SK-N-DZ (cell line): ENCODE results near the gene NLGN1. TPM values are rescaled to one million over a fixed set of nuclear protein-coding genes. Genes with fewer than 3 reads are reported as not detected.
"Not testable (repeated sequence)": the region's sequence is repeated elsewhere in the genome, so short reads cannot be mapped to it uniquely, and the experiment has no call there.

Experiments used
- DNase-seq: peaks from one replicate; pipeline ENCODE4 v3.0.0-alpha.2; 2015; ENCODE audit warnings: low spot score
- polyA plus RNA-seq, 2 experiments: library from polyadenylated mRNA; depleted of rRNA; stranded (reverse); fragments of >200 nt; gene quantifications; 2 replicates each; pipeline ENCODE4 v1.2.3, GENCODE V29; 2014

The NLGN1 gene
- 4.5 and 7.4 TPM in 2 replicates for polyA plus RNA-seq (2014; cell fraction: cytosol; rRNA removed)
- 2.4 TPM in 2 replicates for polyA plus RNA-seq (2014; cell fraction: nucleus; rRNA removed)

- peak; percentile 80 for DNase-seq
Measured at GRCh38 chr3:173397161-173398110, at the start of gene NLGN1. Gene NLGN1, plus strand, starts transcription at chr3:173397744.

- DNase-seq, result no peak
Measured at GRCh38 chr3:173351886-173352285, 45.7 kb upstream of the NLGN1 start.

GRCh38 chr3:173353137-173353536, 44.4 kb upstream of the NLGN1 start:
- DNase-seq, result not testable (repeated sequence)

DNA sequence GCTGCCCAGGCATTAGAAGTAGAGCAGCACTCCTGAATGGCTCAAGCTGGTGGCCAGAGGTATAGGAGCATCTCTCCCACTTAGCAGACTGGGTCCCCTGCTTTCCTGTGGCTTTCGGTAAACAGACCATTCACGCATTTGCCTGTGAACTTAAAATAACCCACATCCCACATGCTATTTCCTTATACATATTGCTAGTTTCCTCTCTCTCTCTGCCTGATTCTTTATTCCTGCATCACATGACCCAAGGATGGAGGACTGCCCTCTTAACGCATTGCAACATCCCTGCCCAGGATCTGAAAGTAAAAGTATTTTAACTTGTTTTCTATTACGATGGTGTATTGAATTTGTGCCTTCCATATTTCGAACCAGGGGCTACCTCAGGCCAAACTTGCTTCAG, 43.4 kb upstream of the NLGN1 start:
- DNase-seq, result no peak

GRCh38 chr3:173371848-173372487, 25.6 kb upstream of the NLGN1 start:
- DNase-seq, result peak; percentile 46

- DNase-seq, result no peak
Measured at GRCh38 chr3:173380681-173381080, 16.9 kb upstream of the NLGN1 start.

- not testable (repeated sequence) for DNase-seq
Measured at GRCh38 chr3:173381936-173382335, 15.6 kb upstream of the NLGN1 start.

DNA sequence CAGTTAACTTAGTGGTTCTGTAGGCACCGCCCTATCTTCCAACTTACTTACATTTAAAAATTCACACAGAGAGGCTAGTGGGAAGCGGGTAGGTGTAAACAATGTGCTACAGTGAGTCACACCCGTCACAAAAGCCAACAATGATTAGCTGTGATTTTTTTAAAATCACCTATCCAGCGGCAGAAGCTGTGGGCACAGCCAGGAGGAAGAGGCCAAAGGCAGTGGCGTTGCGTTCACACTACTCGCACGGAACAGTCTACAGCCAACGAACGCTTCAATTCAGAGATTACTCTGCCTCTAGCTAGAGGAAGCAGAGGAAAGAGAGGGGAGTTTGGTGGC, 2.5 kb upstream of the NLGN1 start:
- no peak for DNase-seq

- peak; percentile 94 for DNase-seq
Measured at GRCh38 chr3:173395412-173396181, 1.9 kb upstream of the NLGN1 start.

DNA sequence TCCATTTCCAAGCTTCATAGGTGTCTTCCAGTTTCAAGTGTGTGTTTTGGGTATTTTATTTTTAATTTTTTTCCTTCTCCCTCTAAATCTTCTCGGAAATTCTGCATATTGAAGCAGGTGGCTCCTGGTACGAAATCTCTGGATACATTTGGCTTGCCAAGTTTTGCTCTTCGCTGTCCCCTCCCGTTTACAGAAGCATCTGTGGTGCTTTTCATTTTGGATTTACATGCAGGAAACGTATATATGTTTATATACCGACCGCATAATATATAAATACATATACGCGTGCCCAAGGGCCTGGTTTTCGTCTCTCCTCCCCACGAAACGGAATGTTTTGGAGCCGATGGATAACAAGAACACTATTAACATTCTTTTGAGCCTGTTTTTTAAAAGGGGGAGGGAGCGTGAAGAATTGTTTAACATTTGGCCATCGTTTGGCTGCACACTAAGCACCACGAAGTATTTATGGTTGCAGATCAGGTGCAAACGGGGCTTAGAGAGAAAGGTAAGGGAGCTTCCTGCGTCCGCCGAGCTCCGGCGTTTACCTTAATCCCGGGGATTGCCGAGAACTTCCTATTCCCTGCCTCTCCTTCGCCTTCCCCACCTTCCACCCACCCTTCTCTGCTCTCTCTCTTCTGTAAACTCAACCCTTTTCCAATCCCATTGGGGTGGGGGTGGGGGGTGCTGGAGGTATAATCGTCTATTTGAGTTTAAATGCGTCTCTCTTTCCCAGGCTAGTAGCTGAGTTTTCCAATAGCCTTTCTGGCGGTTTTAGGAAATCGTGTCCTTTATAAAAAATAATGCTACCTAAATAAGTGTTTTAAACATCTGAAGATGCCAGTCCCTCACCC, 1.1 kb upstream of the NLGN1 start:
- DNase-seq, result peak; percentile 37

- no peak for DNase-seq
Measured at GRCh38 chr3:173398111-173398479, 551 bp downstream of the NLGN1 start.

DNA sequence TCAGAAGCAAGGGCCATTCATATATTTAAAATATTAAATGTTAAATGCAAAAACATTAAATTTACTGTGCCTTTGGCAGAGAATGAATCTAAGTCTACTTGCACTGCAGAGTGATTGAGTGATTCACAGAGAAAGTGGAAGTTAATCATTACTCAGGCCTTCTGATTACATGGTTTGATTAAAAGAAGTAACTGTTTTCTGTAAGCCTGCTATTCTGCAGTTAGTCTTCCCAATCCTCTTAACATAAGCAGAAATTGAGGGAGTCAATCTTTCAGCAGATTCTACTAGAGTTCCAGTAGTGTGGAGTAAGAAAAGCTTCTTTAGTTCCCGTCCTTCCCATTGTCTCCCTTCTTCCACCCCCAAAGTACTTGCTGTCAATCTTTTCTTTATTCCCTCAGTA, 1.5 kb downstream of the NLGN1 start:
- no peak for DNase-seq

GRCh38 chr3:173401369-173401768, 3.8 kb downstream of the NLGN1 start:
- DNase-seq, result no peak

DNA sequence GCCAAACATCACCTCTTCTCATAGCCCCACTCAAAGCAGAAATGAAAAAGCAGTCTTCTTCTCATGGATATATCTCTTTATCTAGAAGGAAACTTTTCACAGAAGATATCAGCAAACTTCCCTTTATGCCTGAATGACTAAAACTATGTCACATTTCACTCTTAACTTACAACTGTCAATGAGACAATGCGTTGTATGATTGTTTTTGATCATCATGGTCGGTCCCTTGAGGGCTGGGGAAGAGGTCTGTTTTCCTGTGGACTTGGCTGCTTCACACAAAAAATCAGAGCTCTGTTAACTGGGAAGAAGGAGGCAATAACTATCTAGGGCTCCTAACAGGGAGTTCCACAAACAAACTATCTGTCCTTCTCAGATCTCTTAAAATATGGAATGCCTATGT, 5.1 kb downstream of the NLGN1 start:
- no peak for DNase-seq

DNA sequence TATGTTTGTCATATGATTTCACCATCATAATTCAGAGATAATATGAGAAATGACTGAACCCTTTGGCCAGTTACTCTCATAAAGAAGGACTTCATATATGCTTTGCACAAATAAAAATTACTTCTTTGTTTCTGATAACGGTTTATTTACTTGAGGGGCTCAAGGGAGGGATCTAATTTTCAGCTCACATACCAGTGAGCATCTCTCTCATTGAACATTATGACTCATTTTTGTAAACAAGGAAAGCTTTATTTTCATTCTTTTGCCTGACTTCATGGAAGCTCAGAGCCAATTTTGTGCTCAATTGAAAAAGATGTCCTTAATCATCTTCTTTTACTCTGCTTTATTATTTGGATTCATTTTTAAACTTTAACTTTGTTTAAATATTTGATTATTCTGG, 5.8 kb downstream of the NLGN1 start:
- DNase-seq, result no peak

DNA sequence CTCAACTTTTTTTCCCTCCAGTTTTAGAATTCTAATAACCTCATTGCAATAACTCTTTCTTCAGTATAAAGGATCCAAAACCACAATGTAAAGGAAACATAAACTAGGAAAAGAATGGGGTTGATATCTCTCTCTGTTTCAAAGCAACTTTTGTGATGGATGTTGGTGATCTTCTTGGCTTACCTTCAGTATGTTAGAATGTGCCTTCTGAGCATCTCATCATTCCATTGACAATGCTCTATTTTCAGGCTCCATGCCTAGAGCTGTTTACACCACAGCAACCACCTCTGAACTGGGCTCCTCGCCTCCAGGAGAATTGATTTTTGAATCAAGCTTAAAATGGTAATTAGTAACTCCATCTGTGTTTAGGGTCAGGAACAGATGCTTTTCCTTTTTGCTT, 6.6 kb downstream of the NLGN1 start:
- no peak for DNase-seq

DNA sequence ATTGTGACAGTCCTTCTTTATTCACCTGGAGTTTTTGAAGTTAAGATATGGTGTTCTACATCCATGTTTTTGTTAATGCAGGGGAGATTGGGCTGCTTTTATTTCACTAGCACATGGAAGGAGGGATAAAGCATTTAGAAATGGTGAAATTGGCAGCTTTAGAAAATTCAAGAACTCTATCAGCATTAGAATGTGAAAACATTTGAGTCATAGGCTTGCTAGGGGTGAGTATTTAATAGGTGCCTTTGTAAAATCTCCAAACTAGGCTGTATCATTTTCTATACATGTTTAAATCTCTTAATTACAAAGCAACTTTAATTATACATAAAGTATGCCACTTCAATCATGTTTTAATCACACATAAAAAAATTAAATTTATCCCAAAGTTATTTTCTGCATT, 12.9 kb downstream of the NLGN1 start:
- DNase-seq, result no peak

DNA sequence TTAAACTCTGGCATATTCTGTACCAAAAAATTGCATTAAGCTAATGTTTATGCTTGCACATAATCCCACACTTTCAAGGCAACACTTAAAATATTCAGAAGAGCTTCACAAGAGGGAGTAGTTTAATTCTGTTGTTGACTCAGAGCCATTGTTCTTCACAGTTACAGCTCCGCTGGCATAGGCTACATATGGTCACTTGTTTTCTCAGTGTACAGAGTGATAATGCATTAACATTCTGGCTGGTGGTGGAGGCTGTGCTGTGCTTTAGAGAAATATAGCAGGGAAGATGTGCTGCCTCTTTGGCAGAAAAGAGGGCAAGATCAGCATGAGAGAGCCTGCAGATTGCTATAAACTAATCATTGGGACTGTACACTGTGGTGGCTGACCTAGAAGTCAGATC, 13.3 kb downstream of the NLGN1 start:
- DNase-seq, result no peak

DNA sequence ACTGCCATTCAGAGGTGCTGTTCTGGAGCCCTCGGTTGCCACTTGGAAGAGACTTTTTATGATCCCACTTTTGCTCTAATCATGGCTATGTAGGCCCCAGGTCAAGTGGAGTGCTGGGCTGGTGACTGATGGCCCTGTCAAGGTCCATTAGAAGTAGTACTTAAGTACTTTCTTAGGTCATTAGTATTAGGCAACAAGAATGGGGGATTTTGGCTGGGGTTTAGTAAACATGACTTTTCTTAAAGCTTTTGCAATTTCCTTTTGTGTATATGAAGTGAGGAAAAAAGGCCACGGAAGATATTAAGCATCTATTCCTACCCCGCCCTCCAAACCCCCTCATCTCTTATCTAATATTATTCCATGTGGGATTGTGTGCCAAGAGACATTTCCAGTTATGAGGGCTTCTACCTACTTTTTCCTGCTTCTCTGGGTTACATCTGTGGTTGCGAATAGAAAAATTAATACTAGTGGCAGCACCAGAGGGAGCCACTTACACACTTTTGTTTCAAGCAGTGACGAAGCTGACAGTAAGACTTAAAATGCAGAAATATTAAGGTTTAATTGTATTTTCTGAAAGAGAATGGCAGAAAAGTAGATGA, 13.9 kb downstream of the NLGN1 start:
- DNase-seq, result peak; percentile 55

DNA sequence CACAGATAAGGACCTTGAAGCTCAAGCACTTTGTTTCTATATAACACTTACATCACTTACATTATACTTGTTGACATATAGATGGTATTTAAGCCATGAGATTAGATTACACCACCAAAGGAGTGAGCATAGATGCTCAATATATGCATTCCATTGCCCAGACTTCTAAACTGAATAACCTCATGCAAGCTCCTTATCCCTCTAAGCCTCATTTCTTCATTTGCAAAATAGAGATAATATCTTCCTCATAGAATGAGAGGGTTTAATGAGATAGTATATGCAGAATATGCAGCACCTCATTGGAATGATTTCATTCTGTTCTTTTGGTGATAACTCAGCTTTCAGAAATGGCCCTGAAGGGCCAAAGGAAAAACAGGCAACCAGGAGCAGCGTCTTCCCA, 18.5 kb downstream of the NLGN1 start:
- DNase-seq, result no peak

DNA sequence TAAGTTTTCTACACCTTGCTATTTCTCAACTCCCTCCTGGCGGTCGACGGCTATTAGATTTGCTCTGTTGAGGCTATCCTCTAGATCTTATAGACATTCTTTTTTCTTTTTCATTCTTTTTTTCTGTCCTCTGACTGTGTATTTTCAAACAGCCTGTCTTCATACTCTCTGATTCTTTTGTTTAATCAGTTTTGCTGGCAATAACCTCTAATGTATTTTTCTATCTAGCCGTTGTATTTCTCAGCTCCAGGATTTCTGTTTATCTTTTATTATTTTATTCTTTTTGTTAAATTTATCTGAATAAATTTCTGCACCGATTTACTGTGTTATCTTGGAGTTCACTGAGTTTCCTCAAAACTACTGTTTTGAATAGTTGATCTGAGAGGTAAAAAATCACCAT, 31.5 kb downstream of the NLGN1 start:
- no peak for DNase-seq
